ENCODE data around the gene ATP8B4. TPM values are rescaled to one million over a fixed set of nuclear protein-coding genes. Genes with fewer than 3 reads are reported as not detected.
A peak's percentile ranks its signal among the peaks of the same experiment; 100 is the strongest.

Gene ATP8B4
- total RNA-seq, 4 donors from 2014 or later: 2.7 to 6.3 (median 3.7) TPM

DNA sequence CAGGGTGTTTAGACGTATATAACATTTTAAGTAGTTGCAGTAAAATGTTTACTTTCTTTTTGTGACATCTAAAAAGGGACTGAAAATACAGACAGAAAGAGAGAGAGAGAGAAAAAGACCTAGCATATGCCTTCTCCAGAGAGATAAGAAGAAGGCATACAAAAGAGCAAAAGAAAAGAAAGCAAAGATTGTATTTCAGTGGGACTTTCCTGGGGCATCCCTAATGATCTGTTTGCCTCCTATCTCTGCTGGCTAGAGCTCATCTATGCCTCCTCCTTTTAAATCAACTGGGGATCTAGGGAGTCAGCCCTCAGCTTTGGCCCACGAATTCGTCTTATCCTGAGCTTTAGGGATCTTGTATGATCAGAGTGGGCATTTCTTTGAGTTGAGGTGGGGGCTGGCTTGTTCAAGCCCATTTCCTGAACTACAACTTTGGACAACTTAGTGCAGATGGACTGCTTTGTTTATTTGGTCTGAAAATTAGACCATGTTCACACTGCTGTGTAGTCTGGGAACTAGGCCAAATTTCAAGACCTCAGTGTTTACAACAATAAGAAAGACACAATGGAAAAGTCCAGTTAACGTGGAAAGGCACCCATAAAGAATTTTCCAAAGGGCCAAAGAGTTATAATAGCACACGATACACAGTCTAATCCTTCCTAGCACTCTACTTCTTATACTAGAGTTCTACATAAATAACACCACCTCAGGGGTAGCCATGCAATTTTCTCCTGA lies 61.0 kb downstream of the ATP8B4 start:
- Histone ChIP-seq H3K4me1 (peaks cover 0 to 55% (median 28%) of the 10 kb centered on the region in 4 donors), H3K27ac (replicated peaks in 1 of 4) (peak overlapping the region in 3 of 4 donors; percentile 15 to 47 (median 39))

DNA sequence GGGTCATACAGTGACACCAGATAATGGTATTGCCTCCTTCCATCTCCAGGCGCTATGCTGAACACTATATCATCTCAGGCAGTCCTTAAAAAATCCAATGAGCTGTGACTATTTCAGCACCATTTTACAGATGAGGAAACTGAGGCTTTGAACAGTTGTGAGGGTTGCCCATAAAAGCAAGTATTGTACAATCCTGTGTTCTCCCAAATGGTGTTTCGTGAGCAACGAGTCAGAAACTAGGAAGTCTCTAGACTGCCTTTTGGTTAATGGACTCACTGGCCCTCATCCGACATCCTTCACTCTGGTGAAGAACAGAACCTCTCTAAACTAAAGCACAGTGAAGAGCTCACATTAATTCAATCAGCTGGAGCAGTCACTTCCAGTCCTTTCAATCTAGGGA lies 61.8 kb downstream of the ATP8B4 start:
- intact Hi-C loops (cut with DNase I): loop anchor here (5.0 to 10.0 kb wide), 2 partner anchors 80 to 152 kb away; no protein-coding TSS in a partner anchor
- Histone ChIP-seq H3K36me3 (no peaks in the 10 kb centered on the region), H3K4me3 (no peak overlapping the region), H3K27me3 (no peaks in the 10 kb centered on the region), H3K9me3 (no peaks in the 10 kb centered on the region), H3K27ac (replicated peaks in 1 of 4) (peak overlapping the region in 1 of 4 donors; percentile 39), H3K4me1 (peaks cover 0 to 58% (median 30%) of the 10 kb centered on the region in 4 donors)
- TF ChIP-seq POLR2AphosphoS5 (IDR thresholded peaks at IDR 0.05) (no peak), POLR2A (IDR thresholded peaks at IDR 0.05; ENCODE audit: low read depth) (no peak), EP300 (IDR thresholded peaks at IDR 0.05) (no peak)
- TF ChIP-seq, protein P1, sequence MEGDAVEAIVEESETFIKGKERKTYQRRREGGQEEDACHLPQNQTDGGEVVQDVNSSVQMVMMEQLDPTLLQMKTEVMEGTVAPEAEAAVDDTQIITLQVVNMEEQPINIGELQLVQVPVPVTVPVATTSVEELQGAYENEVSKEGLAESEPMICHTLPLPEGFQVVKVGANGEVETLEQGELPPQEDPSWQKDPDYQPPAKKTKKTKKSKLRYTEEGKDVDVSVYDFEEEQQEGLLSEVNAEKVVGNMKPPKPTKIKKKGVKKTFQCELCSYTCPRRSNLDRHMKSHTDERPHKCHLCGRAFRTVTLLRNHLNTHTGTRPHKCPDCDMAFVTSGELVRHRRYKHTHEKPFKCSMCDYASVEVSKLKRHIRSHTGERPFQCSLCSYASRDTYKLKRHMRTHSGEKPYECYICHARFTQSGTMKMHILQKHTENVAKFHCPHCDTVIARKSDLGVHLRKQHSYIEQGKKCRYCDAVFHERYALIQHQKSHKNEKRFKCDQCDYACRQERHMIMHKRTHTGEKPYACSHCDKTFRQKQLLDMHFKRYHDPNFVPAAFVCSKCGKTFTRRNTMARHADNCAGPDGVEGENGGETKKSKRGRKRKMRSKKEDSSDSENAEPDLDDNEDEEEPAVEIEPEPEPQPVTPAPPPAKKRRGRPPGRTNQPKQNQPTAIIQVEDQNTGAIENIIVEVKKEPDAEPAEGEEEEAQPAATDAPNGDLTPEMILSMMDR (IDR thresholded peaks at IDR 0.05): no peak
- DNase-seq (ENCODE audit: extremely low spot score): no peak
- WGBS: 89% methylated on average over 4 of the region's 4 CpGs

More for the DNA sequence above, 61.0 kb downstream of the ATP8B4 start:
- Histone ChIP-seq H3K4me3 (no peak overlapping the region), H3K9me3 (no peaks in the 10 kb centered on the region), H3K27me3 (no peaks in the 10 kb centered on the region), H3K36me3 (no peaks in the 10 kb centered on the region)
- no peak for TF ChIP-seq EP300 (IDR thresholded peaks at IDR 0.05)
- TF ChIP-seq, protein P1 (IDR thresholded peaks at IDR 0.05): no peak
- no peak for TF ChIP-seq POLR2A (IDR thresholded peaks at IDR 0.05; ENCODE audit: low read depth)
- TF ChIP-seq POLR2AphosphoS5 (IDR thresholded peaks at IDR 0.05): no peak
- intact Hi-C loops (cut with DNase I): loop anchor here (5.0 to 10.0 kb wide), 2 partner anchors 79 to 153 kb away; no protein-coding TSS in a partner anchor
- WGBS: 30% methylated on average over 5 of the region's 5 CpGs
- no peak for DNase-seq (ENCODE audit: extremely low spot score)

DNA sequence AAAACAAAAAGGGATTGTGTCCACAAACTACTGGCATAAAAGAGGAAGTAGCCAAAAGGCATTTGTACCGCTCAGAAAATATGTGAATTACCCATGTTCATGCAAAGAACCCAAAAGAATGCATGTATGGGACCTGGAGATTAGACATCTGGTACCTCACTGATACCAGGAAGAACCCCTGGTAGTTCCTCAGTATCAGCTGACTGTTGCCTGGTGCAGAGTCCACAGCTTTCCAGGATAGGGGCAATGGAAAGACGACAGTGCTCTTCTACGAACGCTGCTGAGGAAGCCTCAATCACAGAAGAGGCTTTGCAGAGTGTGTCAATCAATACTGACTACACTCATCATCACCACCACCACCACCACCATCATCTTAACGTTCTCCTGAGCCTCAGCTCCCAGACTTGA lies 63.3 kb downstream of the ATP8B4 start:
- no peak for DNase-seq (ENCODE audit: extremely low spot score)
- H3K36me3 ChIP-seq: no peaks in the 10 kb centered on the region
- no peaks in the 10 kb centered on the region for H3K9me3 ChIP-seq
- peaks cover 3 to 67% (median 41%) of the 10 kb centered on the region in 4 donors for H3K4me1 ChIP-seq
- TF ChIP-seq, protein P1 (IDR thresholded peaks at IDR 0.05): no peak
- no peak for TF ChIP-seq EP300 (IDR thresholded peaks at IDR 0.05)
- no peak for TF ChIP-seq POLR2AphosphoS5 (IDR thresholded peaks at IDR 0.05)
- TF ChIP-seq POLR2A (IDR thresholded peaks at IDR 0.05; ENCODE audit: low read depth): no peak
- WGBS: 71% methylated on average over 5 of the region's 5 CpGs
- intact Hi-C loops (cut with DNase I): loop anchor here (5.0 to 10.0 kb wide), 2 partner anchors 82 to 151 kb away; no protein-coding TSS in a partner anchor
- H3K27ac ChIP-seq (replicated peaks in 1 of 4): peak overlapping the region; percentile 48 to 72 (median 60)
- H3K4me3 ChIP-seq: no peak overlapping the region
- H3K27me3 ChIP-seq: no peaks in the 10 kb centered on the region

DNA sequence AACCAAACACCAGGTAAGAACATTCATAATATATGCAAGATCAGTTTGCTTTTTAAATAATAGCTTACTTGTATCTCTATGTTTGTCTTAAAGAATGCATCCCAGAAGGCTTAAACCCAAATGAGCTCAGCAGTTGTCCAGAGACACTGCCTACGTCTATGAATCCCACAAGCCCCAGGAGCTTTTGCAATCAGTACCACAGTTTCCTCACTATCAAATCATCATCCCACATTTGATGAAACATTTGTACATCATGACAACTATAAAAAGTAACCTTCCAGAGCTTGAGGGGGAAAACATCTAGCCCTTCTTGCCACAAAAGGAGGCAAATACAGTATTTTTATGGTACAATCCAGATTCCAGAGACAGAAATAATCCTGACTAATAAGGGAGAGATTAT lies 63.7 kb downstream of the ATP8B4 start:
- H3K27ac ChIP-seq (replicated peaks in 1 of 4): peak overlapping the region; percentile 48 to 72 (median 60)
- intact Hi-C loops (cut with DNase I): loop anchor here (5.0 to 10.0 kb wide), 2 partner anchors 82 to 151 kb away; no protein-coding TSS in a partner anchor

More for the DNA sequence above, 63.7 kb downstream of the ATP8B4 start:
- WGBS: 23% methylated on average over 1 of the region's 1 CpG
- Histone ChIP-seq H3K36me3 (no peaks in the 10 kb centered on the region), H3K27me3 (no peaks in the 10 kb centered on the region), H3K4me1 (peaks cover 3 to 67% (median 41%) of the 10 kb centered on the region in 4 donors), H3K9me3 (no peaks in the 10 kb centered on the region), H3K4me3 (peak overlapping the region in 1 of 4 donors; percentile 20)
- no peak for DNase-seq (ENCODE audit: extremely low spot score)
- peak; percentile 12 to 35 for TF ChIP-seq POLR2AphosphoS5 (IDR thresholded peaks at IDR 0.05)
- no peak for TF ChIP-seq POLR2A (IDR thresholded peaks at IDR 0.05; ENCODE audit: low read depth)

All from esophagus muscularis mucosa (tissue), 4 donors.